Thoracic aorta (tissue), 2 donors: ENCODE measurements around the gene VGLL4. TPM values are rescaled to one million over a fixed set of nuclear protein-coding genes. Genes with fewer than 3 reads are reported as not detected.

Experiments
- ATAC-seq: fragments of 150-250 bp; one replicate; pipeline ENCODE4 v1.8.0; 2017; ENCODE audit warnings: low read depth; ENCODE audit not compliant: insufficient number of reproducible peaks, low FRiP score
- DNase-seq: peaks from one replicate; pipeline ENCODE4 v3.0.0-alpha.2; 2020; ENCODE audit warnings: low spot score
- H3K27ac ChIP-seq, 2 donors: fragments of 200-600 bp; sonication (generic); 1 replicate in 1 of 2; 2 replicates in 1 of 2; pipeline ENCODE4 v1.5.1; 2016; ENCODE audit warnings: mild to moderate bottlenecking in 2 of 2, moderate library complexity in 2 of 2
- H3K27me3 ChIP-seq: fragments of 200-600 bp; sonication (generic); replicated peaks from 2 replicates; pipeline ENCODE4 v1.6.0; 2016; ENCODE audit warnings: mild to moderate bottlenecking; ENCODE audit not compliant: insufficient read depth
- H3K36me3 ChIP-seq: fragments of 200-600 bp; sonication (generic); one replicate; pipeline ENCODE4 v1.5.1; 2016
- H3K4me1 ChIP-seq, 2 donors: fragments of 200-600 bp; sonication (generic); 1 replicate in 1 of 2; 2 replicates in 1 of 2; pipeline versions ENCODE4 v1.5.1 to v1.6.0; 2016; ENCODE audit warnings: low read depth in 2 of 2, mild to moderate bottlenecking in 1 of 2; ENCODE audit not compliant: control insufficient read depth in 1 of 2
- H3K4me3 ChIP-seq: fragments of 200-600 bp; sonication (generic); 2 replicates; pipeline ENCODE4 v1.5.1; 2016; ENCODE audit warnings: mild to moderate bottlenecking
- H3K9me3 ChIP-seq: fragments of 200-600 bp; sonication (generic); 2 replicates; pipeline ENCODE4 v1.5.1; 2016
- total RNA-seq, 2 donors: library from RNA; depleted of rRNA; stranded (reverse); fragments of >200 nt; gene quantifications; one replicate each; pipeline versions ENCODE4 v1.1.0 to v1.2.3, GENCODE V29; 2016
- TF ChIP-seq, protein P1 (sequence below): fragments of 200-600 bp; sonication (generic); IDR thresholded peaks from one replicate; pipeline ENCODE4 v1.5.1; 2019; ENCODE audit warnings: antibody characterized with exemption

The VGLL4 gene
- total RNA-seq, 2 donors from 2014 or later = 113 to 114 TPM

DNA sequence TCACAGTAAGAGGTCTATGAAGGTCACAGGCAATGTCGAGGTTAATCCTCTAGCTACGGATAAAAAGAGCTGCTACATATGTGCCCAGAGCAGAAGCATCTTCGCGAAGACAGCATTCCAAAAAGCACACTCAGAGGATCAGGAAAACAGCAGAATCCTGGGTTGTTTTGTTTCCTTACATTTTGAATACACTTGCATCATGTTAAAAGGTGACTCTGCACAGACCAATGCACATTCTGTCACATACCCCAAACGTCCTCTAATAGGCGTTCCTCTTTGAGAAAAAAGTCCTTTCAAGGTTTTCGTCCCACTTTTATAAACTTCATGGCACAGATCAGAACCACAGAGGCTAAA, 52.7 kb downstream of the VGLL4 start:
- ATAC-seq (no peak), DNase-seq (no peak)
- TF ChIP-seq, protein P1, sequence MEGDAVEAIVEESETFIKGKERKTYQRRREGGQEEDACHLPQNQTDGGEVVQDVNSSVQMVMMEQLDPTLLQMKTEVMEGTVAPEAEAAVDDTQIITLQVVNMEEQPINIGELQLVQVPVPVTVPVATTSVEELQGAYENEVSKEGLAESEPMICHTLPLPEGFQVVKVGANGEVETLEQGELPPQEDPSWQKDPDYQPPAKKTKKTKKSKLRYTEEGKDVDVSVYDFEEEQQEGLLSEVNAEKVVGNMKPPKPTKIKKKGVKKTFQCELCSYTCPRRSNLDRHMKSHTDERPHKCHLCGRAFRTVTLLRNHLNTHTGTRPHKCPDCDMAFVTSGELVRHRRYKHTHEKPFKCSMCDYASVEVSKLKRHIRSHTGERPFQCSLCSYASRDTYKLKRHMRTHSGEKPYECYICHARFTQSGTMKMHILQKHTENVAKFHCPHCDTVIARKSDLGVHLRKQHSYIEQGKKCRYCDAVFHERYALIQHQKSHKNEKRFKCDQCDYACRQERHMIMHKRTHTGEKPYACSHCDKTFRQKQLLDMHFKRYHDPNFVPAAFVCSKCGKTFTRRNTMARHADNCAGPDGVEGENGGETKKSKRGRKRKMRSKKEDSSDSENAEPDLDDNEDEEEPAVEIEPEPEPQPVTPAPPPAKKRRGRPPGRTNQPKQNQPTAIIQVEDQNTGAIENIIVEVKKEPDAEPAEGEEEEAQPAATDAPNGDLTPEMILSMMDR = no peak
- no peaks in the 10 kb centered on the region for H3K9me3 ChIP-seq
- H3K4me1 ChIP-seq = peaks cover 58 to 83% of the 10 kb centered on the region in 2 donors
- peak overlapping the region; percentile 74 to 78 for H3K27ac ChIP-seq
- H3K4me3 ChIP-seq = peak overlapping the region; percentile 6
- H3K27me3 ChIP-seq = no peaks in the 10 kb centered on the region
- no peaks in the 10 kb centered on the region for H3K36me3 ChIP-seq

- TF ChIP-seq, protein P1 = no peak
- no peak for ATAC-seq
These were observed 54.0 kb downstream of the VGLL4 start for GRCh38 chr3:11589706-11590105.

DNA sequence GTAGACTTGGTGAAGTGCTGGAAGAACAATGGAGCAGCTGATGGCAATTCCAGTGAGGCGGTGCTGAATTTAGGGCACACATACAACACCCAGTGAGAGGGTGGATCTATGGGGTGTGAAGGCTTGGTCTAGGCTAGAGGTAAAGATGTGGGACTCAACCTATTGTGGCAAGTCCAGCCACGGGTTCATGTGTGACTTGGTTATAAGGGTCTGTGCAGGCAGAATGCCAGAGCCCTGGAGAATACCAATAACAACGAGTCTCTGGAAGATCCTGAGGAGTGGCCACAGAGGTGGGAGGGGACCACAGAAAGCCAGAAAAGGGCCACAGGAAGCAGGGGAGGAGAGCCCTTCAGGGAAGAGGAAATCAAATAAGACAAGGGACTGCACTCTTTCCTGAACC, 55.0 kb downstream of the VGLL4 start:
- Histone ChIP-seq H3K36me3 (no peaks in the 10 kb centered on the region), H3K27ac (peak overlapping the region; percentile 74 to 78), H3K9me3 (no peaks in the 10 kb centered on the region), H3K27me3 (no peaks in the 10 kb centered on the region), H3K4me3 (no peak overlapping the region), H3K4me1 (peaks cover 65 to 88% of the 10 kb centered on the region in 2 donors)
- no peak for ATAC-seq
- TF ChIP-seq, protein P1 = no peak
- DNase-seq = no peak

More at GRCh38 chr3:11589706-11590105, 54.0 kb downstream of the VGLL4 start:
- peak overlapping the region; percentile 74 to 78 for H3K27ac ChIP-seq
- H3K4me3 ChIP-seq = no peak overlapping the region
- no peaks in the 10 kb centered on the region for H3K36me3 ChIP-seq
- H3K27me3 ChIP-seq = no peaks in the 10 kb centered on the region
- peaks cover 63 to 90% of the 10 kb centered on the region in 2 donors for H3K4me1 ChIP-seq
- no peaks in the 10 kb centered on the region for H3K9me3 ChIP-seq
- DNase-seq = no peak

- TF ChIP-seq, protein P1 = no peak
- ATAC-seq = no peak
- peaks cover 66 to 88% of the 10 kb centered on the region in 2 donors for H3K4me1 ChIP-seq
These were observed 55.4 kb downstream of the VGLL4 start for GRCh38 chr3:11588338-11588737.

DNA sequence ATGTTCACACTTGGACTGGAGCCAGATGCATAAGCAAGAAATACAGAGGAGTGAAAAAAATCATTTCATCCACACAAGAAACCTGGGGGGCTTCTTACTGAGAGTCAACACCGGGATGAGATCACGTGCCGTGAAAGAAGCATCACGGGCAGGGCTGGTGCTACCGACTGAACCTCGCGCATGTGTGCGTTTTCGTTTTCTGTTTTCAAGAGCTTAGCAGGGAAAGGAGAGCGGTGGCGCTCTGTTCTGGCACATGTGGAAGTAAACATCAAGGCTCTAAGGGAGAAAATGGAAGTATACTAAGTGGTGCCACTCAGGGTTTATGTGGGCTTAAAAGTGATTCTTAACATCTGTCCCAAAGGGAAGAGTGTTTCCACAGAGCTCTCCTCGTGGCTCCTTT, 55.9 kb downstream of the VGLL4 start:
- Histone ChIP-seq H3K36me3 (no peaks in the 10 kb centered on the region), H3K9me3 (no peaks in the 10 kb centered on the region), H3K27me3 (no peaks in the 10 kb centered on the region), H3K4me3 (peak overlapping the region; percentile 38), H3K27ac (peak overlapping the region; percentile 43 to 78), H3K4me1 (peaks cover 65 to 88% of the 10 kb centered on the region in 2 donors)
- no peak for DNase-seq
- TF ChIP-seq, protein P1 = no peak
- no peak for ATAC-seq

More at GRCh38 chr3:11588338-11588737, 55.4 kb downstream of the VGLL4 start:
- Histone ChIP-seq H3K36me3 (no peaks in the 10 kb centered on the region), H3K27me3 (no peaks in the 10 kb centered on the region), H3K9me3 (no peaks in the 10 kb centered on the region), H3K27ac (peak overlapping the region; percentile 74 to 78), H3K4me3 (peak overlapping the region; percentile 38)
- DNase-seq = no peak
